VCaP (cell line): ENCODE measurements around the gene PRSS36.
"Not testable (repeated sequence)": the region's sequence is repeated elsewhere in the genome, so short reads cannot be mapped to it uniquely, and the experiment has no call there.

ENCODE experiments used
- H3K27ac ChIP-seq: fragments of 450-650 bp; 2 replicates; pipeline ENCODE4 v1.5.1; 2017
- TF ChIP-seq, protein P1 (sequence below): fragments of 450-650 bp; conservative IDR thresholded peaks from 2 replicates; pipeline ENCODE4 v1.5.1; 2017; ENCODE audit warnings: mild to moderate bottlenecking, moderate library complexity

Gene PRSS36

DNA sequence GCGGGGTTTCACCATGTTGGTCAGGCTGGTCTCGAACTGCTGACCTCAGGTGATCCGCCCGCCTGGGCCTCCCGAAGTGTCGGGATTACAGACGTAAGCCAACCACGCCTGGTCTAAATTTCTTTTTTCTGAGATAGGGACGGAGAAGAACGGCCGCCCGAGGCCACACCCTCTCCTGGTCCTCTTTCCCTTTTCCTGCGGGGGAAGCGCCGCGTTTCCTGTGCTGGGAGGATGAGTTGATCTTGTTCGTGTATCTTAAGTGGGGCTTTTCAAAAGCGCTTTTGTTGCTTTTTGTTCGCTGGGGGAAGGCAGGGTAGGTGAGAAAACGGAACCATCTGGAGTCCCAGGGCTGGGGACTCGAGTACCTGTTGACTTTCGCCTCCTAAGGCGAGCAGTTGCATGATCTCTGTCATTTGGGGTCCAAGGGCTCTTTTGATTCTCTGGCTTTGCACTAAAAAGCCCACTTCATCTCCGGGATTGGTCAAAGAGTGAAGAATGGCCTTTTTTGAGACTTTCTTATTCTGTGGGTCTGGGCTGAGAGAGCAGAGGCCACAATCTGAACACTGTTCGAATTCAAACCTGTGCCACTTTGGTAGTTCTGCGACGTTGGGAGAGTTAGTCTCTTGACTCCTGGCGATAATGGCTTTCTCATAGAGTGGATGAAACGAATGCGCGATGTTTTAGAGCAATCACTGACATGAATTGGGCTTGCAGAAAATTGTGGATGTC lies 31.4 kb upstream of the PRSS36 start:
- H3K27ac ChIP-seq: peak overlapping the region; percentile 83
- TF ChIP-seq, protein P1, sequence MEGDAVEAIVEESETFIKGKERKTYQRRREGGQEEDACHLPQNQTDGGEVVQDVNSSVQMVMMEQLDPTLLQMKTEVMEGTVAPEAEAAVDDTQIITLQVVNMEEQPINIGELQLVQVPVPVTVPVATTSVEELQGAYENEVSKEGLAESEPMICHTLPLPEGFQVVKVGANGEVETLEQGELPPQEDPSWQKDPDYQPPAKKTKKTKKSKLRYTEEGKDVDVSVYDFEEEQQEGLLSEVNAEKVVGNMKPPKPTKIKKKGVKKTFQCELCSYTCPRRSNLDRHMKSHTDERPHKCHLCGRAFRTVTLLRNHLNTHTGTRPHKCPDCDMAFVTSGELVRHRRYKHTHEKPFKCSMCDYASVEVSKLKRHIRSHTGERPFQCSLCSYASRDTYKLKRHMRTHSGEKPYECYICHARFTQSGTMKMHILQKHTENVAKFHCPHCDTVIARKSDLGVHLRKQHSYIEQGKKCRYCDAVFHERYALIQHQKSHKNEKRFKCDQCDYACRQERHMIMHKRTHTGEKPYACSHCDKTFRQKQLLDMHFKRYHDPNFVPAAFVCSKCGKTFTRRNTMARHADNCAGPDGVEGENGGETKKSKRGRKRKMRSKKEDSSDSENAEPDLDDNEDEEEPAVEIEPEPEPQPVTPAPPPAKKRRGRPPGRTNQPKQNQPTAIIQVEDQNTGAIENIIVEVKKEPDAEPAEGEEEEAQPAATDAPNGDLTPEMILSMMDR: no peak

GRCh38 chr16:31179747-31180459 lies 30.0 kb upstream of the PRSS36 start, which contains the start of gene FUS:
FUS (plus strand) TSS chr16:31180139; CDS start chr16:31180215, 76 bp downstream.
- TF ChIP-seq, protein P1: no peak
- H3K27ac ChIP-seq: peak within 1 kb of the TSS; percentile 83

- TF ChIP-seq, protein P1: no peak
- peak overlapping the region; percentile 83 for H3K27ac ChIP-seq
Observed at GRCh38 chr16:31179219-31179746, 29.4 kb upstream of the PRSS36 start.

DNA sequence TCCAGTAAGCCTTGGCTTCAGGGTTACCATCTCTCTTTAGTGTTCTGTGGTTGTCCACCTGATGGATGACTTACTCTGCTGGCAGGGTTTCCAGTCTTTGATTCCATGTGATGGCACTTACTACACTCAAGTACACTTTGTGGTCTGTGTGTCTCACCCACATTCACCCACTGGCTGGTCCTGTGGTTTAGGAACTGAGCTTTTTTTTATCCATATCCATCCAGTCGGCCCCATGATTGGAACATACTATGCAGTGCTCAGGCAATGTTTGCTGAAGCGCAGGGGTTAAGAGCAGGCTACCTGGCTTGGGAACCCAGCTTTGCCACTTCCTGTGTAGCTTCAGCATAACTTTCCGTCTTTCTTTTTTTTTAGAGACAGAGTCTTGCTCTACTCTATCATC lies 27.3 kb upstream of the PRSS36 start:
- no peak overlapping the region for H3K27ac ChIP-seq
- TF ChIP-seq, protein P1: no peak

DNA sequence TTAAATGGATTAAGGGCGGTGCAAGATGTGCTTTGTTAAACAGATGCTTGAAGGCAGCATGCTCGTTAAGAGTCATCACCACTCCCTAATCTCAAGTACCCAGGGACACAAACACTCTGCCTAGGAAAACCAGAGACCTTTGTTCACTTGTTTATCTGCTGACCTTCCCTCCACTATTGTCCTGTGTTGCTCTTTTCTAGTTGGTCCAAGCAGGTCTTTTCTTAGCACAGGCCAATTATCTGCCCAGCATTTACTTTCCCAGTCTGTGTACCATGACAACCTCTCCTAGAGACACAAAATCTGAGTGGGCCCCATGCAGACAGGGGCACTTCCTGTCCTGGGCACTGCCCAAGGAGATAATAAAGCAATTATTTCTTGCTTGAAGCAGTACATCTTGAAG lies 20.2 kb upstream of the PRSS36 start:
- H3K27ac ChIP-seq: not testable (repeated sequence)

DNA sequence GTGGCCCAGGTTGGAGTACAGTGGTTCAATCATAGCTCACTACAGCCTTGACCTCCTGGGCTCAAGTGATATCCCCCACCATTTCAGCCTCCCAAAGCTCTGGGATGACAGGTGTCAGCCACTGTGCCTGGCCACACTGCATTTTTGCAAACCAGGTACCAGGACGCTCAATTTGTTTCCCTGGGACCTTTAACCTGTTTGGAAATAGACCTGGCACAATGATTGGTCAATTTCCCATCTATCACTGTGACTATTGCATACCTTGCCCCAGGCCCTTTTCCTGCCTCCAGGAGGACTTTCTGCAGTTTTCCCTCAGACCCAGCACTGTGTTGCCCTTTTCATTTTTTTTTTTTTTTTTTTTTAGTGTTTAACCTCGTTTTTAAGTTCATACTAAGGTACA lies 19.0 kb upstream of the PRSS36 start:
- TF ChIP-seq, protein P1: no peak
- no peak overlapping the region for H3K27ac ChIP-seq

DNA sequence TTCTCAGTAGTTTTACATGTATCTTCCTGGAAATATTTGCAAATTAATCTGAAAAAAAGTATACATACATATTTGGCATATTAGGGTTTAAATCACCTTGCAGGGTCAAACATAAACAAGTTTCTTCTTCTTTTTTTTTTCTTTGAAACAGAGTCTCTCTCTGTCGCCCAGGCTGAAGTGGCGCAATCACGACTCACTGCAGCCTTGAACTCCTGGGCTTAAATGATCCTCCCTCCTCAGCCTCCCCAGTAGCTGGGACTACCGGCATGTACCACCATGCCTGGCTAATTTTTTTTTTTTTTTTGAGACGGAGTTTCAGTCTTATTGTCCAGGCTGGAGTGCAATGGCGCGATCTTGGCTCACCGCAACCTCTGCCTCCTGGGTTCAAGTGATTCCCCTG lies 17.4 kb upstream of the PRSS36 start:
- TF ChIP-seq, protein P1: no peak
- no peak overlapping the region for H3K27ac ChIP-seq

DNA sequence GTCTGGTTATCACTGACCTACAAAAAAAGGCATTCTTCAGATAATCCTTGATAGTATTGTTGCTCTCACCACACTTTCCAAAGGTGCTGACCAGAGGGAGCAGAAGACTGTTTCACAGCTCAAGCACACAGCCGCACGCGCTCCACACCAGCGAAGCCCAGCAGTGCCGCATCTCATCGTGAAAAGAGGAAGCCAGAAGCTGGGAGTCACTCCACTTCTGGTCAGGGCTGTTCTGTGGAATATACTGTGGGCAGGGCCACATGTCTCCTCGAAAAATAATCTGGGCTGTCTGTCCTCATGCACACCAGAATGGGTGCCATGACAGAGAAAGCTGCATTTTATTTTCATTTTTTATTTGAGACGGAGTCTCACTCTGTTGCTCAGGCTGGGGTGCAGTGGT lies 7.3 kb upstream of the PRSS36 start:
- TF ChIP-seq, protein P1: no peak
- H3K27ac ChIP-seq: no peak overlapping the region

- H3K27ac ChIP-seq: not testable (repeated sequence)
Observed at GRCh38 chr16:31150976-31151375, 1.1 kb upstream of the PRSS36 start.
